NCI-H2196 (cell line): Measurements from ENCODE around the gene RSPRY1.
"Not testable (repeated sequence)": the region's sequence is repeated elsewhere in the genome, so short reads cannot be mapped to it uniquely, and the experiment has no call there.

Experiments
- DNase-seq: peaks from one replicate; lab custom pipeline; 2025; ENCODE audit not compliant: unreplicated experiment; lab: John Stamatoyannopoulos, UW

Gene RSPRY1

DNA sequence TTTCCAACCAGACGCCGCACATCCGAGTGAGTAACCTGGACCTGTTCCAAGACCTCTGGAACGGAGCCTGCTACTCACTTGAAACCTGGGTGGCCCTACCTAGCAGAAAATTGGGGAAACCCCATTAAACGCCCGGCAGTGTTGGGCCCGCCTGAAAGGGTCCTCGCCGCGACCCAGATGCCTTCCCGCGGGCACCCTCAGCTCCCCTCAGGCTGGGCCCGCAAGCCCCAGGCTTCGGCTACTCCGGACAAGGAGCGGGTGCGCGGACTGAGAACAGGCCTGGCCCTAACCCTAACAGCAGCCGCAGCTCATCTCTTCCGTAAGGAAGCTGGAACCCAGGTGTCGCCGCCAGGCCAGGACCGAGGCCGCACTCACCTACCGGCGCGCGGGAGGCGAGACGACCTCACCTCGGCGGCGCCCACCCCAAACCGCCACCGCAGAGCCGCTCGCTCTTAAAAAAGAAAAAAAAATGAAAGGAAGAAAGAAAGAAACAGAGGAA, 634 bp upstream of the RSPRY1 start:
- DNase-seq, result peak; percentile 22

GRCh38 chr16:57186872-57187854, 1.0 kb downstream of the RSPRY1 start:
- DNase-seq, result no peak

GRCh38 chr16:57187902-57188710, 2.0 kb downstream of the RSPRY1 start:
- DNase-seq, result not testable (repeated sequence)

DNA sequence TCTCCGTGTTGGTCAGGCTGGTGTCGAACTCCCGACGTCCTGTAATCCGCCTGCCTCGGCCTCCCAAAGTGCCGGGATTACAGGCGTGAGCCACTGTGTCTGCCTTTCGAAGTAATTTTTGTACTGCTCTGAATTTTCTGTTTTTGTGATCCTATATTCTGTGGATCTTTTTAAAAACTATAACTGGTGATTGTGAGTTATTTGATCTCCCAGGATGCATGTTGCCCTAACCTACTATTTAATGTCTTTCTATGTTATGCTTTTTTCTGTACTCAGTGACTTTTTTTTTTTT, 2.5 kb downstream of the RSPRY1 start:
- no peak for DNase-seq

DNA sequence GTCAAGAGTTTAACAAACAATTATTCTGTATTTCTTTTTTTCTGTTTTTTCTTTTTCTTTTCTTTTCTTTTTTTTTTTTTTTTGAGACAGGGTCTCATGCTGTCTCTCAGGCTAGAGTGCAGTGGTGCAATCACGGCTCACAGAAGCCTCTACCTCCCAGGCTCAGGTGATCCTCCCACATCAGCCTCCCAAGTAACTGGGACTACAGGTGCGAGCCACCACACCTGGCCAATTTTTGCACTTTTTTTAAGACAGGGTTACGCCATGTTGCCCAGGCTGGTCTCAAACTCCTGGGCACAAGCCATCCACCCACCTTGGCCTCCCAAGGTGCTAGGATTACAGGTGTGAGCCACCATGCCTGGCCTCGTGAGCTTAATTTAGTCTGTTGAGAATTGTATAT, 3.4 kb downstream of the RSPRY1 start:
- not testable (repeated sequence) for DNase-seq

DNA sequence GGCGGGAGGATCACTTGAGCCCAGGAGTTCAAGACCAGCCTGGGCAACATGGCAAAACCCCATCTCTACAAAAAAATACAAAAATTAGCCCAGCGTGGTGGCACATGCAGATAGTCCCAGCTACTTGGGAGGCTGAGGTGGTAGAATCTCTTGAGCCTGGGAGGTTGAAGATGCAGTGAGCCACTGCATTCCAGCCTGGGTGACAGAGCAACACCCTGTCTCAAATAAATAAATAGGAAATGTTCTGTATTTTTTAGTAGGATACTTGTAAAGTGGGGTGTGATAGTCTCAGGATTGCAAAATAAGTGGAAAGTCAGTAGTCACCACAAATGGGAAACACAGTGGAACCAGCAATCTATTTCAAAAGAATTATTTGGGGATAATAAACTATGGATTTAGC, 4.0 kb downstream of the RSPRY1 start:
- DNase-seq, result no peak

DNA sequence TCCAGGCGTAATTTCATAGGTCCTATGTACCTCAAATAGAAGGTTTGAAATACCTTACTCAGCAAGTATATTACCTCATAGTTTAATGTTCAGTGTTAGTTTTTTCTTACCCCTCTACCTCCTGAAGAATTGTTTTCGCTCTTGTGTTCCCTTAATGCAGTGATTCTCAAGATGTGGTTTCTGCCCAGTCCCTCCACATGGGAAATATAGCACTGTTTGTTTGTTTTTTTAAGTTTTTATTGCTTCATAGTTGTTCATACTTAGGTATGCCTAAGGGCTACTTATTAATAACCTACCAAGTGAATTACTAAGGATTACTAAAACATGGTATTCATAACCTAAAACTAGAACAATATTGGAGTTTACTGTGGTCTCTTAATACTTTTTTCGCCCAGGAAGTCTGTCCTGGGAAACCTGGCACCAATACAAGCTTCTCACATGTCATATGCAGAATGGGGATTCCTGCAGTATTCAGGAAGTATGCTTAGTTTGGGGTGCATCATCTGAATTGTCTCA, 5.0 kb downstream of the RSPRY1 start:
- no peak for DNase-seq

DNA sequence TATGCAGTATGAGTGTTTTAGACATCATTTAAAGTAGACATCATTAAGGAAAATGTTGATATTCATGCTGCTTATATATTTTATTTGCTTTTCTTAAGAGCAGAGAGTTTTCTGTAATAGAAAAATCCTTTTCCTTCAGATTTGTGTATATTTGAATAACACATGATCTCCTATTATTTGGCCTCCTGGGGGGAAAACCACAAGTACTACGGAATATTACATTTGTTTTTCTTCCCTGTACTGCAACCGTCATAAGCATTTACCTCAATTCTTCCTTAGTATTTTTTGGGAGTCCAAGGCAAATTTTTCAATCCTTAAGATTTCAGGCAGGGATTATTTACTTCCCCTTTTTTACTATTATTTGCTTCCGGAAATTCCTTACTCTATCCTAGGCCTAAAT, 6.0 kb downstream of the RSPRY1 start:
- no peak for DNase-seq

GRCh38 chr16:57192720-57193486, 6.8 kb downstream of the RSPRY1 start:
- DNase-seq, result no peak

DNA sequence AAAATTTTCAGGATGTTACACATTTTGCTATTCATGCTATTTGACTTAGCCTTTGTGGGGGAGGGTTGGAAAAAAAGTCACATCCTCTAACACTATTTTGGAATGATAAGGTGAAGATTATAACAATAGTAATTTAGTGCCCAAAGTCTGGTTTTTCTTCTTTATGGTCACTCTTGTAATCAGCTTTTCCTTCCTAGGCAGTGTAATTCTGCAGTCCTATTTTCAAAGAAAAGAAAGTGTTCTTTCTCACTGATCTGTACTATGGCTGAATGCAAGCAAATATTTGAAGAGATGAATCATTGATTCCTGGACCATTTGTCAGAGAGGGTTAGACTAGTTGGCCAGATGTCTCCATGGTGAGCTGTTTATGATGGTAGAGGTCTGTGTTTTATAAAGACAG, 8.4 kb downstream of the RSPRY1 start:
- no peak for DNase-seq

GRCh38 chr16:57196286-57196685, 10.2 kb downstream of the RSPRY1 start:
- DNase-seq, result no peak

GRCh38 chr16:57196753-57197152, 10.6 kb downstream of the RSPRY1 start:
- no peak for DNase-seq

GRCh38 chr16:57200321-57200720, 14.2 kb downstream of the RSPRY1 start:
- DNase-seq, result not testable (repeated sequence)

DNA sequence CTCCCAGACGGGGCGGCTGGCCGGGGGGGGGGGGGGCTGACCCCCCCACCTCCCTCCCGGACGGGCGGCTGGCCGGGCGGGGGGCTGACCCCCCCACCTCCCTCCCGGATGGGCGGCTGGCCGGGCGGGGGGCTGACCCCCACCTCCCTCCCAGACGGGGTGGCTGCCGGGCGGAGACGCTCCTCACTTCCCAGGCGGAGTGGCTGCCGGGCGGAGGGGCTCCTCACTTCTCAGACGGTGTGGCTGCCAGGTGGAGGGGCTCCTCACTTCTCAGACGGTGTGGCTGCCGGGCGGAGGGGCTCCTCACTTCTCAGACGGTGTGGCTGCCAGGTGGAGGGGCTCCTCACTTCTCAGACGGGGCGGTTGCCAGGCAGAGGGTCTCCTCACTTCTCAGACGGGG, 14.8 kb downstream of the RSPRY1 start:
- DNase-seq, result not testable (repeated sequence)

DNA sequence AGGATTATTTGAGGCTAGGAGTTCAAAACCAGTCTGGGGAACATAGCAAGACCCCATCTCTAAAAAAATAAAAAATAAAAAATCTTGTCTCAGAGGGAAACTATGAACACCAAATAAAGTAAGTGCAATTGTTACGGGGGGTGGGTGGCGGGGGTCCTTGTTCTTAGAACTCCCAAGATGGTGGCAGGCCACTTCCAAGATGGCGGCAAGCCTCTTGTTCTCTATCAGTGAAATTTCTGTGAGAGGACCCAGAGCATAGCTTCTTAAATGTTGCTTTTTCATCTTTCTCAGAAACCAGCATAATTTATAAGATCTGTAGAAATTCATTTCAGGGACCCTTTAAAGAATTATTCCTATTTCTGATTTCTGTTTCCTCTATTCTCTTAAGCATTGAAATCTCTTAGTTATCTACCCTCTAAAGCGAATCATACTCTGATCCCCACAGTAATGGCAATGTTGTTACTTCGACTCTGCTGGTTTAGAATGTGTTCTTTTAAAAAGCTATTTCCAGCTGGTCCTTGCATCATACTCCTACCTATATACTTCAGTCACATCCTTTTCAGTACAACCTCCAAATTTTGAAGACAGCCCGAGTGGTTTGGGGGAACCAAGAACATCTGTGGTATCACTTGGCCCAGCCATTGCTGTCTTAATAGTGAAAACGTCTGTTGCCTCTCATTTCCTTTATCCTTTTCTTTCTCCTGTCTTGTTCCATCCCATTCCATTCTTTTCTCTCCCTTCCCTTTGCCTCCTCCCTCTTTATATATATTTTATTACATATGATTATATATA, 16.2 kb downstream of the RSPRY1 start:
- DNase-seq, result no peak

GRCh38 chr16:57203451-57203850, 17.3 kb downstream of the RSPRY1 start:
- no peak for DNase-seq

GRCh38 chr16:57204675-57205074, 18.5 kb downstream of the RSPRY1 start:
- DNase-seq, result no peak

- no peak for DNase-seq
Observed at GRCh38 chr16:57208926-57209325, 22.8 kb downstream of the RSPRY1 start.

- DNase-seq, result no peak
Observed at GRCh38 chr16:57209780-57210179, 23.7 kb downstream of the RSPRY1 start.

- no peak for DNase-seq
Observed at GRCh38 chr16:57213462-57213861, 27.3 kb downstream of the RSPRY1 start.
